Right lobe of liver (tissue), 6 donors: ENCODE results near the gene SLC7A11. TPM values are rescaled to one million over a fixed set of nuclear protein-coding genes. Genes with fewer than 3 reads are reported as not detected.

Experiments
- ATAC-seq, 4 donors: fragments of 200-7000 bp; cut with Tn5 transposase; one replicate each; pipeline ENCODE4 v1.9.1; 2020; ENCODE audit warnings: mild to moderate bottlenecking in 4 of 4, moderate library complexity in 4 of 4
- DNase-seq, 3 donors: peaks; one replicate each; pipeline ENCODE4 v3.0.0-alpha.2; 2020
- H3K27ac ChIP-seq, 3 donors: fragments of 200-600 bp; one replicate each; pipeline ENCODE4 v1.8.0; 2022
- H3K27me3 ChIP-seq, 2 donors: fragments of 200-600 bp; one replicate each; pipeline ENCODE4 v1.8.0; 2022
- H3K36me3 ChIP-seq, 4 donors: fragments of 200-600 bp; sonication (generic) in 1 of 4; one replicate each; pipeline versions ENCODE4 v1.5.1 to v1.8.0; 2017 to 2022; ENCODE audit warnings: control low read depth in 1 of 4
- H3K4me1 ChIP-seq, 4 donors: fragments of 200-600 bp; sonication (generic) in 1 of 4; one replicate each; pipeline versions ENCODE4 v1.5.1 to v1.8.0; 2017 to 2022; ENCODE audit warnings: control low read depth in 1 of 4
- H3K4me3 ChIP-seq, 3 donors: fragments of 200-600 bp; one replicate each; pipeline ENCODE4 v1.8.0; 2022
- H3K9me3 ChIP-seq, 4 donors: fragments of 200-600 bp; sonication (generic) in 1 of 4; one replicate each; pipeline versions ENCODE4 v1.5.1 to v1.8.0; 2017 to 2022; ENCODE audit warnings: control low read depth in 1 of 4
- POLR2A ChIP-seq: fragments of 450-650 bp; IDR thresholded peaks from one replicate; pipeline ENCODE4 v1.6.1; 2017; ENCODE audit warnings: antibody characterized with exemption, mild to moderate bottlenecking
- WGBS: methylation state at CpG from one replicate; pipeline ENCODE4 v1.1.6; 2018; ENCODE audit warnings: low coverage, low lambda C conversion rate; ENCODE audit not compliant: insufficient coverage; ENCODE audit errors: missing lambda C conversion rate; 5-methylcytosine and 5-hydroxymethylcytosine counted together
- intact Hi-C, 2 donors: fragments of 100-400 bp; cut with DNase I; formaldehyde crosslinking; loops; one replicate each; pipeline versions ENCODE4 v1.11.2 to v1.14.1; 2022
- total RNA-seq, 6 experiments: library from RNA; depleted of rRNA in 2 of 6; stranded (reverse); fragments of >200 nt in 2 of 6; fragmentation: NEBNext Ultra II Directional in 3 of 6; extraction: Animal tissue kit (Norgen Biotek cat#: 25700) in 3 of 6; gene quantifications; one replicate each; pipeline versions ENCODE4 v1.1.0 to v1.2.4, GENCODE V29; 2016 to 2023
- TF ChIP-seq, protein P1 (sequence below), 4 donors: fragments of 200-600 bp in 3 of 4; fragments of 450-650 bp in 1 of 4; IDR thresholded peaks; one replicate each; pipeline versions ENCODE4 v1.5.1 to v1.8.0; 2016 to 2022; ENCODE audit warnings: antibody characterized with exemption in 4 of 4, mild to moderate bottlenecking in 2 of 4
- donor health status: DM: no; HTN: yes; CAD: no.
- donor health status: DM: no; HTN: no; CAD: no.
- donor health status: DM: no; HTN: no; CAD: no.
- donor health status: DM: no; HTN: yes; CAD: no.
- donor health status: DM: no; HTN: yes; CAD: no.

SLC7A11 gene
- total RNA-seq, 6 experiments from 2014 or later: 0.02 to 1.8 (median 0.35) TPM; not detected in 1

DNA sequence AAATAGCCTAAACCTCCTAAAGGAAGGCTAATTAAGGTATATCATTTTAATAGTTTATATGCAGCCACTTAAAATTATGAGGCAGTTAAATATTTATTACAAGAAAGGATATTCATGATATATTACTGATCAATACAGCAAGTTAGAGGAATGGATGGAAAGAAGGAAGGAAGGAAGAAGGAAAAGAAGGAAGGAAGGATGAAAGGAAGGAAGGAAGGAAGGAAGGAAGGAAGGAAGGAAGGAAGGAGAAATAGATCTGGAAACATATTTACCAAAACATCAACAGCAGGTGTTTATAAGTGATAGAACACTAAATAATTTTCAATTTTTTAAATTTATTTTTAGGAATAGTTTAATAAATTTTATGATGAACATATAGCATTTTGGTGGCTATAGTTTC is 17.5 kb downstream of the SLC7A11 start:
- no peak overlapping the region for H3K4me3 ChIP-seq
- ATAC-seq: no peak
- no peaks in the 10 kb centered on the region for H3K36me3 ChIP-seq
- H3K9me3 ChIP-seq: no peaks in the 10 kb centered on the region
- no peaks in the 10 kb centered on the region for H3K27me3 ChIP-seq
- H3K4me1 ChIP-seq: no peaks in the 10 kb centered on the region
- TF ChIP-seq, protein P1, sequence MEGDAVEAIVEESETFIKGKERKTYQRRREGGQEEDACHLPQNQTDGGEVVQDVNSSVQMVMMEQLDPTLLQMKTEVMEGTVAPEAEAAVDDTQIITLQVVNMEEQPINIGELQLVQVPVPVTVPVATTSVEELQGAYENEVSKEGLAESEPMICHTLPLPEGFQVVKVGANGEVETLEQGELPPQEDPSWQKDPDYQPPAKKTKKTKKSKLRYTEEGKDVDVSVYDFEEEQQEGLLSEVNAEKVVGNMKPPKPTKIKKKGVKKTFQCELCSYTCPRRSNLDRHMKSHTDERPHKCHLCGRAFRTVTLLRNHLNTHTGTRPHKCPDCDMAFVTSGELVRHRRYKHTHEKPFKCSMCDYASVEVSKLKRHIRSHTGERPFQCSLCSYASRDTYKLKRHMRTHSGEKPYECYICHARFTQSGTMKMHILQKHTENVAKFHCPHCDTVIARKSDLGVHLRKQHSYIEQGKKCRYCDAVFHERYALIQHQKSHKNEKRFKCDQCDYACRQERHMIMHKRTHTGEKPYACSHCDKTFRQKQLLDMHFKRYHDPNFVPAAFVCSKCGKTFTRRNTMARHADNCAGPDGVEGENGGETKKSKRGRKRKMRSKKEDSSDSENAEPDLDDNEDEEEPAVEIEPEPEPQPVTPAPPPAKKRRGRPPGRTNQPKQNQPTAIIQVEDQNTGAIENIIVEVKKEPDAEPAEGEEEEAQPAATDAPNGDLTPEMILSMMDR (IDR thresholded peaks at IDR 0.05): no peak
- TF ChIP-seq POLR2A: no peak
- no peak for DNase-seq
- H3K27ac ChIP-seq: no peak overlapping the region
- intact Hi-C loops: no loop called here

DNA sequence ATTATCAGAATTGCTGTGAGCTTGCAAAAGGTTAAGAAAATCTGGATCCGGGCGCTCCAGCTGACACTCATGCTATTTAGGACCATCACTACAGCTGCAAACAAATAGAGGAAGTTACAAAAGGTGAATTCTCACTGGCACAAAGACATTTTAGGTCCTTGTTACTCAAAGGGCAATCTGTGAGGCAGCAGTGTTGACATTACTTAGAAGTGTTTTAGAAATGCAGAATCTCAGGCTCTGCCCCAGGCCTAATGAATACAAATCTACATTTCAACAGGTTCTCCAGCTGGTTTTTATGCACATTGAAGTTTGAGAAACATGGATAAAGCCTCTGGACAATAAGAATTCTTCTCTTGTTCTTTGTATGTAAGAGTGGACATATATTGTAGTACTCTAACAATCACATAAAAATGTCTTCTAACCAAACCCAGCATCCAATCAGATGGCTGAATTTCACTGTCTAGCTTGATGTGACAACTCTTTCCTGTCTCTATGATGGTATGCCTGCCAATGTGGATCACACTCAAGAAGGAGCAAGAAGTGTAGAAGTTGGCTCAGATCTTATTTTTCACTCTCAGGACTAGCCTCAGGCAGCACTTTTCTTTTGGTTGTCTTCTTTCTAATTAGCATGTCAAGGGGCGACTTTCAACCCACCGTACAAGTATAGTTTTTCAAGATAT is 18.8 kb downstream of the SLC7A11 start:
- WGBS: 64% methylated on average over 4 of the region's 4 CpGs
- no peaks in the 10 kb centered on the region for H3K4me1 ChIP-seq
- H3K4me3 ChIP-seq: no peak overlapping the region
- no peaks in the 10 kb centered on the region for H3K9me3 ChIP-seq
- no peak for DNase-seq
- no peak for ATAC-seq
- intact Hi-C loops: no loop called here
- no peak overlapping the region for H3K27ac ChIP-seq
- no peaks in the 10 kb centered on the region for H3K36me3 ChIP-seq
- TF ChIP-seq, protein P1 (IDR thresholded peaks at IDR 0.05): no peak
- no peak for TF ChIP-seq POLR2A
- H3K27me3 ChIP-seq: no peaks in the 10 kb centered on the region

DNA sequence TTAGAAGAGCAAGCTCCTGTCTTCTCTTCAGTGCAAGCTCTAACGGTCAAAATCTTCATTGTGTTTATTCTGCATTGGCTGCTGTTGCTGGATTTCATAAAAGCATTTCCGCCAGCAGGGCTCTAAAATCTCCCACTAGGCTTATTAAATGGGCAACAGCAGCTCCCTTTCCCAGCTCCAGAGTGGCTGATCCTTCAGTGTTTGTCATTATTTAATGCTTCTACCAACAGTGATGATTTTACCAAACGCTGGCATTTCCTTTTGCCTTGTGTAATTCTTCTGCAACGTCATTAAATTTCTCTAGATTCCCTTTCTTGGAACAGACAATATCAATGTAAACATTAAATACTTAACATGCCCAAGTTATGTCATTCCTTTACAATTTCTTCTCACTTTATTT is 20.1 kb downstream of the SLC7A11 start:
- Histone ChIP-seq H3K4me3 (no peak overlapping the region), H3K36me3 (no peaks in the 10 kb centered on the region), H3K4me1 (no peaks in the 10 kb centered on the region), H3K27ac (no peak overlapping the region), H3K27me3 (no peaks in the 10 kb centered on the region), H3K9me3 (no peaks in the 10 kb centered on the region)
- DNase-seq (no peak), ATAC-seq (no peak)
- WGBS: 38% methylated on average over 4 of the region's 4 CpGs
- intact Hi-C loops: no loop called here
- no peak for TF ChIP-seq POLR2A
- TF ChIP-seq, protein P1 (IDR thresholded peaks at IDR 0.05): no peak

DNA sequence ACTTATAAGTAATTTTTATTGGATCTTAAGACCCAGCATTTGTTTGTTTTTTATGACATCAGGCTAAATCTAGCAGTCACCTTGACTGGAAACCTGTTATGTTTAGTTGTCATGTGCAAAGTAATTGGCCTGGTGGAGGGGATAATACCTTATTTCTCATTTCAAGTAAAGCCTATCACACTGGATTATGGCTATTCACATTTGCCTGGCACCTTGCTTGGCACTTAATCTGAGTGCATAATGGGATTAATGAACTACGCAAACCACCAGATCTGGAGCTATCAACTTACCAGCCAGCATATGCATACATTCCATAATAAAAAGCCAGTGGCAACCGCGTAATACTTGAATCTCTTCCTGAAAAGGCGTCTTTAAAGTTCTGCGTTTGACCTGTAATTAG is 23.2 kb downstream of the SLC7A11 start:
- DNase-seq (no peak), ATAC-seq (no peak)
- WGBS: 70% methylated on average over 5 of the region's 5 CpGs
- no peaks in the 10 kb centered on the region for H3K27me3 ChIP-seq
- intact Hi-C loops: no loop called here
- H3K4me1 ChIP-seq: no peaks in the 10 kb centered on the region
- no peaks in the 10 kb centered on the region for H3K36me3 ChIP-seq
- no peaks in the 10 kb centered on the region for H3K9me3 ChIP-seq
- no peak overlapping the region for H3K27ac ChIP-seq
- H3K4me3 ChIP-seq: no peak overlapping the region
- no peak for TF ChIP-seq POLR2A
- TF ChIP-seq, protein P1 (IDR thresholded peaks at IDR 0.05): no peak

DNA sequence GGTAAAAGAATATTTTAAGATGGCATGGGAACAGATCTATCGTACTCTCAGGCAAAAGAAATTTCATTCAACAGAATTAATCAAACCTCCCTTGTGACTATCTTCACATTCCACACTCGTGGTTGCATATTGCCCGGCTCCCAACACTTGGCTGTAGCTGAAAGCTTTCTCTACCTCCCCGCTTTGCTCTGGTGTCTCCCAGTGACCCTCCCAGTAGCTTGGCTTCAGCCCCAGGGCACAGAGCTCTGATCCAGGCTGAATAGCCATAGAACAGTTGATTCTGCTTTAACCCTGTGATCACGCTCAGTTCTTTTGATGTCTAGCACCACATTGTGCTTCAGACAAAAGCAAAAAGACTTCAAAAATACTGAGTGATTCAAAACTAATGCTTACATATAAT is 24.6 kb downstream of the SLC7A11 start:
- intact Hi-C loops: no loop called here
- Histone ChIP-seq H3K9me3 (no peaks in the 10 kb centered on the region), H3K4me3 (no peak overlapping the region), H3K27me3 (no peaks in the 10 kb centered on the region), H3K27ac (no peak overlapping the region), H3K4me1 (no peaks in the 10 kb centered on the region), H3K36me3 (no peaks in the 10 kb centered on the region)
- DNase-seq (no peak), ATAC-seq (no peak)
- 75% methylated on average over 5 of the region's 5 CpGs for WGBS
- TF ChIP-seq POLR2A: no peak
- TF ChIP-seq, protein P1 (IDR thresholded peaks at IDR 0.05): no peak
